Omental fat pad (tissue), 4 donors: ENCODE measurements around the gene KIAA0319L. TPM values are rescaled to one million over a fixed set of nuclear protein-coding genes. Genes with fewer than 3 reads are reported as not detected.

ENCODE experiments used
- ATAC-seq: fragments of 150-250 bp; one replicate; pipeline ENCODE4 v1.9.1; 2016; ENCODE audit warnings: mild to moderate bottlenecking, moderate library complexity; ENCODE audit not compliant: low FRiP score
- DNase-seq: peaks from one replicate; pipeline ENCODE4 v3.0.0-alpha.2; 2019; ENCODE audit warnings: low spot score
- total RNA-seq, 4 donors: library from RNA; depleted of rRNA; stranded (reverse); fragments of >200 nt; gene quantifications; one replicate each; pipeline ENCODE4 v1.1.0, GENCODE V29; 2016
- TF ChIP-seq, protein P1 (sequence below), 3 donors: fragments of 450-650 bp; IDR thresholded peaks; one replicate each; pipeline ENCODE4 v1.5.1; 2016 to 2017; ENCODE audit warnings: antibody characterized with exemption in 3 of 3, mild to moderate bottlenecking in 3 of 3, moderate library complexity in 2 of 3

Gene KIAA0319L
- total RNA-seq, result 10 to 100 TPM; 38.1 to 99.9 (median 44.2) TPM

DNA sequence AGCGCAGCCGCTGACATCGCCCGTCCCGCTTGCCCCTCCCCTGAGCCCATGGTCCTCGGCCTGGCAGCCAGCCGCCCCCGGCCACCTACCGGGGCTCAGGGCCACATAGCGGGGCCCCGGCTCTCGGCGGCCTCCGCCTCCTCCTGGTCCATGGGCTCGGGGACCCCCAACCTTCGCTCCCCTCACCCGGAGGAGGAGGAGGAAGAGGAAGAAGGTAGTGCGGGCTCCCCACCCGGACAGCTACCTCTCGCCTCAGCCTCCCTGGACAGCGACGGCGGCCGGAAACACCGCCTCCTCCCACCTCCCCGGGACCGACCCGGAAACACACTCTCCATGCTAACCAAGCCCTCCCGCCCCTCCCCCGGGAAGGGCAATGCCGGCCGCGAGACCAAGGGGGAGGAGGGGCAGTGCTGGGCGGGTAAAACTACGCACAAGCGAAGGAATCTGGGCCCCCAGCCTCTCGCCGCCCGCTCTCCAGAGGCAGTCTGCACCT, at the start of gene KIAA0319L:
KIAA0319L (minus strand) TSS at position 286 of the 493 bp plus-strand sequence. CDS start 2,912 bp downstream, outside the sequence.
- TF ChIP-seq, protein P1, sequence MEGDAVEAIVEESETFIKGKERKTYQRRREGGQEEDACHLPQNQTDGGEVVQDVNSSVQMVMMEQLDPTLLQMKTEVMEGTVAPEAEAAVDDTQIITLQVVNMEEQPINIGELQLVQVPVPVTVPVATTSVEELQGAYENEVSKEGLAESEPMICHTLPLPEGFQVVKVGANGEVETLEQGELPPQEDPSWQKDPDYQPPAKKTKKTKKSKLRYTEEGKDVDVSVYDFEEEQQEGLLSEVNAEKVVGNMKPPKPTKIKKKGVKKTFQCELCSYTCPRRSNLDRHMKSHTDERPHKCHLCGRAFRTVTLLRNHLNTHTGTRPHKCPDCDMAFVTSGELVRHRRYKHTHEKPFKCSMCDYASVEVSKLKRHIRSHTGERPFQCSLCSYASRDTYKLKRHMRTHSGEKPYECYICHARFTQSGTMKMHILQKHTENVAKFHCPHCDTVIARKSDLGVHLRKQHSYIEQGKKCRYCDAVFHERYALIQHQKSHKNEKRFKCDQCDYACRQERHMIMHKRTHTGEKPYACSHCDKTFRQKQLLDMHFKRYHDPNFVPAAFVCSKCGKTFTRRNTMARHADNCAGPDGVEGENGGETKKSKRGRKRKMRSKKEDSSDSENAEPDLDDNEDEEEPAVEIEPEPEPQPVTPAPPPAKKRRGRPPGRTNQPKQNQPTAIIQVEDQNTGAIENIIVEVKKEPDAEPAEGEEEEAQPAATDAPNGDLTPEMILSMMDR (IDR thresholded peaks at IDR 0.05), result no peak
- DNase-seq, result peak; percentile 67
- ATAC-seq, result peak; percentile 94

DNA sequence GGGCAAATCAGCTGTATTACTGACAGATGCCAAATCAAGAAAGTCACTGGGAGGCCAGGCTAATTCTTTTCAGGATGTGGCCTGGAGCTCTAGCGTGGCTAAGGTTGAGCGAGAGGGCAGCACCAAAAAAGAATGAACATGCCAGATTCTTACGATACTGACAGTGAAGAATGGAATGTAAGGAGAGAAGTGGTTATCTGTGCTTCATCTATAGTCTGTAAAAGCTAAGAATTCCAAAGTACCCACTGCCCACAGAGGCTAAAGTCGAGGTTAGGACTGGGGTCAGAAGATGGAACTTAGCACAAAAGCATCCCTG, 48.6 kb upstream of the KIAA0319L start:
- TF ChIP-seq, protein P1 (IDR thresholded peaks at IDR 0.05), result no peak
- no peak for DNase-seq
- ATAC-seq, result no peak

DNA sequence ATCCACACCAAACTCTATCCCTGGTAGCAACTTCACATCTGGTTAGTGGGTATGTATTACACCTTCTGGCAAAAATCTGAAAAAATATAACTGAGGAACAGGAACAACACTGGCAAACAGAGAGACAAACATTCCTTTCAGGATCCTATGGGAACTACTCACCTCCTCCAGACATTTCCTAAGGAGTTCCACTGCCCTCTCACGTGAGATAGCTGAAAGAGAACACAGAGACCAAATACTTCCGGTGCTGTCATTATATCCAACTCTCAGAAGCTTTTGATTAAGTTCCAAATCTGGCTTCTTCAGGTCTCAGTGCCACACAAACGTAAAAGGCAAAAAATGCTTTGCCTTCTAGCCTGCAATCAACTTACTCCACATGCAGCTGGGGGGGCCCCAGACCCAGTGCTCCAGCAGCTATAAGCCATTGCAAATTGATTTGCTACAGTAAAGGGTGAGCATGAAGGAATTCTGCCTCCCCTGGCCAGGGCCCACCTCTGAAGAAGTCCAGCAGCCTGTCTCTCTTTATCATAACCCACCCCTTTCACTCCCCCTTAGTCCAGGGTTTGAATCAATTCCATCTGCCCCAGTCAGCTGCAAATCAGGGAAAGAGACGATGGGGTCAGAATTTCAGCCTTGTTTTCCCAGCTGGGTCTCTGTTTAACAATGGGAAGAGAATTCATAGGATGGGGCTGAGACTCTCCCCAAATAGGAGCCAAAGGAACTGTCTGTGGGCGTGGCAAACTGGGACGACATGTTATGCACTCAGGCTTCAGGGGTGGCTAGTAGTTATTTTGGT, 48.1 kb upstream of the KIAA0319L start:
- TF ChIP-seq, protein P1 (IDR thresholded peaks at IDR 0.05), result no peak
- no peak for ATAC-seq
- DNase-seq, result no peak

DNA sequence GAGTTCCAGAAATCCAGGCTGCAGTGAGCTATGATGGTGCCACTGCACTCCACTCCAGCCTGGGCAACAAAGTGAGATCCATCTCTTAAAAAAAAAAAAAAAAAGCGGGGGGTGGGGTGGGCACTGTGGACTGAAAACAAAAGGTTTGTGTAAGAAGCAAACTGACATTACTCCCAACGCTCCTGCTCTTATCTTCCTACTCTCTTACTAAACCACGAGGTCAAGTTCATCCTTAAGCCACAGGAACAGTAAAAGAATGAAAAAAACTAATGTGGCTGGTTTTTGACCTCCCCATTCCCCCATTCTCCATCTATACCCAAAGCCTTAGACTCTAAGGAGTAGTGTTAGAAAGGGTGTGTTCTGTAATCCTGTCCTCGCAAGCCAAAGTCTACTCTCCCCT, 46.7 kb upstream of the KIAA0319L start:
- TF ChIP-seq, protein P1 (IDR thresholded peaks at IDR 0.05), result no peak
- ATAC-seq, result no peak
- no peak for DNase-seq

DNA sequence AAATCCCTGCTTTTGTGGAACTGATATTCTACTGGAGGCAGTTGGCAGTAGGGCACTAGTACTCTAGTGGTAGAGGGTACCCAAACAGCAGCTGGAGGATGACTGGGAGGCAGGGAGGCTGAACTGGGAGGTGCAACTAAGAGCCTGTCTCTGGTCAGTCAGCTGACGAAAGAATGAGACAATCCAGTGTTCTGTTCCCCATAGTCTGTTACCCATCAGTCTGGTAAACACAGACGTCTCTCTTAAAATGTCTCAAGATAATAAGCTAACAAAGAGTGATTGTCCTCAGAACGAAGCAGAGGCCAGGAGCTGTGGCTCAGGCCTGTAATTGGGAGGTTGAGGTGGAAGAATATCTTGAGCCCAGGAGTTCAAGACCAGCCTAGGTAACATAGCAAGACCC, 46.3 kb upstream of the KIAA0319L start:
- TF ChIP-seq, protein P1 (IDR thresholded peaks at IDR 0.05), result no peak
- DNase-seq (no peak), ATAC-seq (no peak)

DNA sequence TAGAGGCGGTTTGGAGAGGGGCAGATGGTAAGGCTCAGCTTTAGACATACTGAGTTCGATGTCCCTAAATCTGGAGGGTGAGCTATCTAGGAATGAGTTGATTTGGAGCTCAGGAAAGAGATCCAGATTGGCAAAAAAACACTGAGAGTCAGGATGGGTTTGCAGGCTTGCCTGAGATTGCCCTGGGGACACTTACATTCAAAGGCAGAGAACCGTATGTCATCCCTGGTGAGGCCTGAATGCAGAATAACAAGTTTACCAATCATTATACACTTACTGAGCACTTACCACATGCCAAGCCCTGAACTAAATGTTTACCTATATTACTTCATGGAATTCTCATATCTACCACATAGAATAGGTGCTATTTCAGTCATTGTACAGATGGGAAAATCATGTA, 43.4 kb upstream of the KIAA0319L start:
- ATAC-seq, result no peak
- no peak for DNase-seq
- TF ChIP-seq, protein P1 (IDR thresholded peaks at IDR 0.05), result no peak

DNA sequence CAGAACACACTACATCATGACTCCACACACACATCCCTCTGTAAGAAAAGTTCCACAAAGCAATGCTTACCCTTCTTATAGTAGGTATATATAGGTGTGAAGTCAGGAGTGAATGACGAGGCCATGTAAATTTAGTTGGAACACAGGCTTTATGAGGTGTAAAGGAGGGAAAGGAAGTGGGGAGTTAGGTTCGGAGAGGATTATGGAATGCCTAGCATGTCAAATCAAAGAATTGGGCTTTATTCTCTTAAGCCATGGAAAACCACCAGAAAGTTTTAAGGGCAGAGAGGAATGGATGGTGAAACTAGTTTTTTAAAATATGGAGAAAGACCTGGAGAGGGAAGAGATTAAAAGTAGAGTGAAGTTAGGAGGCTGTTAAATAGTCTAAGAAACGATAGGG, 42.2 kb upstream of the KIAA0319L start:
- DNase-seq, result no peak
- TF ChIP-seq, protein P1 (IDR thresholded peaks at IDR 0.05), result no peak
- no peak for ATAC-seq
